Stomach smooth muscle (tissue), 2 donors: Measurements from ENCODE around the gene CD82.

Source experiments
- H3K27ac ChIP-seq: one replicate; pipeline ENCODE4 v1.7.0; 2013; ENCODE audit warnings: mild to moderate bottlenecking, low read length, inconsistent platforms
- H3K27me3 ChIP-seq, 2 donors: one replicate each; pipeline ENCODE4 v1.7.0; 2013; ENCODE audit warnings: low read length in 2 of 2; ENCODE audit not compliant: insufficient read depth in 2 of 2, control insufficient read depth in 1 of 2
- H3K36me3 ChIP-seq, 2 donors: one replicate each; pipeline ENCODE4 v1.7.0; 2013; ENCODE audit warnings: low read length in 2 of 2; ENCODE audit not compliant: control insufficient read depth in 2 of 2, insufficient read depth in 2 of 2
- H3K4me1 ChIP-seq: one replicate; pipeline ENCODE4 v1.7.0; 2013; ENCODE audit warnings: low read length; ENCODE audit not compliant: control insufficient read depth, insufficient read depth
- H3K4me3 ChIP-seq, 2 donors: one replicate each; pipeline ENCODE4 v1.7.0; 2013; ENCODE audit warnings: low read length in 2 of 2
- H3K9ac ChIP-seq, 2 donors: one replicate each; pipeline ENCODE4 v1.7.0; 2013; ENCODE audit warnings: low read length in 2 of 2, mild to moderate bottlenecking in 1 of 2
- H3K9me3 ChIP-seq, 2 donors: one replicate each; pipeline ENCODE4 v1.7.0; 2013; ENCODE audit warnings: low read length in 2 of 2; ENCODE audit not compliant: control insufficient read depth in 2 of 2
- donor health status: healthy.
- donor health status: Pancreatic carcinoma.

The CD82 gene

GRCh38 chr11:44525473-44526252 is 39.8 kb upstream of the CD82 start:
- Histone ChIP-seq H3K4me1 (peaks cover 6% of the 10 kb centered on the region), H3K27ac (no peak overlapping the region), H3K9ac (no peak overlapping the region), H3K4me3 (no peak overlapping the region), H3K36me3 (no peaks in the 10 kb centered on the region), H3K27me3 (peaks cover 0 to 2% of the 10 kb centered on the region in 2 donors), H3K9me3 (no peaks in the 10 kb centered on the region)

- peaks cover 0 to 2% of the 10 kb centered on the region in 2 donors for H3K27me3 ChIP-seq
- H3K36me3 ChIP-seq = no peaks in the 10 kb centered on the region
- H3K4me1 ChIP-seq = peaks cover 3% of the 10 kb centered on the region
- no peaks in the 10 kb centered on the region for H3K9me3 ChIP-seq
- no peak overlapping the region for H3K4me3 ChIP-seq
- H3K27ac ChIP-seq = no peak overlapping the region
- H3K9ac ChIP-seq = no peak overlapping the region
Measured at GRCh38 chr11:44526438-44526837, 39.0 kb upstream of the CD82 start.

GRCh38 chr11:44527476-44527875 is 38.0 kb upstream of the CD82 start:
- Histone ChIP-seq H3K9me3 (no peaks in the 10 kb centered on the region), H3K27me3 (peaks cover 0 to 2% of the 10 kb centered on the region in 2 donors), H3K27ac (no peak overlapping the region), H3K4me3 (no peak overlapping the region), H3K4me1 (peaks cover 3% of the 10 kb centered on the region), H3K36me3 (no peaks in the 10 kb centered on the region), H3K9ac (no peak overlapping the region)

DNA sequence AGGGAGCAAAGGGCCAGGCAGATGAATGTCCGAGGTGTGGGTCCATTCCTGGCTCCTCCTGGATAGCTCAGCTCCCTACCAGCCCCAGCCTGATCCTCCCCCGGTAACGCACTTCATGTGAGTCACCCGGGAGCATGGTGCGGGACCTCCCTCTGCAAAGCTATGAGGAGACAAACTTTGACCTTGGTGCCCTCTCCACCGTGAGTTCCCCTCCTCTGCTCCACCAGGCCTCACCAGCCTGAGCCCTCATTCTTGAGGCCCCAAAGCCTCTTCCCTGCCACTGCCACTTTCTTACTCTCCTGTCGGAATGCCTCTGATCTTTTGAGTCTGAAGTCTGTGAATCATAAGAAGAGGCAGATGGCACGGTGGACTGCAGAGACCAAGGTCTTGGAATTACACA is 37.4 kb upstream of the CD82 start:
- Histone ChIP-seq H3K9me3 (no peaks in the 10 kb centered on the region), H3K36me3 (no peaks in the 10 kb centered on the region), H3K4me1 (peaks cover 3% of the 10 kb centered on the region), H3K27ac (no peak overlapping the region), H3K27me3 (no peaks in the 10 kb centered on the region), H3K4me3 (no peak overlapping the region), H3K9ac (no peak overlapping the region)

- Histone ChIP-seq H3K4me3 (no peak overlapping the region), H3K9me3 (no peaks in the 10 kb centered on the region), H3K27me3 (no peaks in the 10 kb centered on the region), H3K27ac (no peak overlapping the region), H3K4me1 (peaks cover 3% of the 10 kb centered on the region), H3K9ac (no peak overlapping the region), H3K36me3 (no peaks in the 10 kb centered on the region)
Measured at GRCh38 chr11:44528581-44528980, 36.9 kb upstream of the CD82 start.

DNA sequence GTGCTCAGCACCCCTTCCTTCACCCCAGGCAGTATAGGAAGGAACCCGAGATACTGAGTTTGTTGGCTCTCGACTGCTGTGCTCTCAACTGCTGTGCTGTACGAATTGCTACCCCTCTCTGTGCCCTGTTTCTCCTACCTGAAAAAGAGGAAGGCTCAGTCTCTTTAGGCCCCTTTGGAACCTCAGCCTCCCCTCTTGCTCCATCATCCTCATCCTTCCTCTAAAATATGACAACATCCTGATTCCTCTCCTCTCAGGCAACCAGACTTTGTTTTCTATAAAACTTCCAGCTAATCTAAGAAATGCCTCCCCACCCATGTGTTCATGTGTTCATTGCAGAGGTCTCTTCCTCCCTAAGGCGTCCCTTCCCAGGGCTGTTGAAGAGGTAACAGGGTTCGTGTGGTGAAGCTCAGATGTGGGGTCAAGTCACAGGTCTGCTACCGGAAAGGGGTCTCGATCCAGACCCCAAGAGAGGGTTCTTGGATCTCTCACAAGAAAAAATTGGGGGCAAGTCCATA is 35.5 kb upstream of the CD82 start:
- no peak overlapping the region for H3K9ac ChIP-seq
- no peaks in the 10 kb centered on the region for H3K27me3 ChIP-seq
- no peaks in the 10 kb centered on the region for H3K9me3 ChIP-seq
- peaks cover 3% of the 10 kb centered on the region for H3K4me1 ChIP-seq
- no peaks in the 10 kb centered on the region for H3K36me3 ChIP-seq
- no peak overlapping the region for H3K27ac ChIP-seq
- H3K4me3 ChIP-seq = no peak overlapping the region

- no peak overlapping the region for H3K4me3 ChIP-seq
- H3K27me3 ChIP-seq = no peaks in the 10 kb centered on the region
- H3K9me3 ChIP-seq = no peaks in the 10 kb centered on the region
- no peak overlapping the region for H3K27ac ChIP-seq
- H3K4me1 ChIP-seq = peaks cover 3% of the 10 kb centered on the region
- no peak overlapping the region for H3K9ac ChIP-seq
- H3K36me3 ChIP-seq = no peaks in the 10 kb centered on the region
Measured at GRCh38 chr11:44530413-44531115, 34.9 kb upstream of the CD82 start.

- H3K4me1 ChIP-seq = peaks cover 3% of the 10 kb centered on the region
- H3K27ac ChIP-seq = no peak overlapping the region
- H3K36me3 ChIP-seq = no peaks in the 10 kb centered on the region
- H3K27me3 ChIP-seq = no peaks in the 10 kb centered on the region
- H3K9ac ChIP-seq = no peak overlapping the region
- no peaks in the 10 kb centered on the region for H3K9me3 ChIP-seq
- no peak overlapping the region for H3K4me3 ChIP-seq
Measured at GRCh38 chr11:44531116-44531504, 34.4 kb upstream of the CD82 start.

GRCh38 chr11:44531636-44532035 is 33.8 kb upstream of the CD82 start:
- H3K27ac ChIP-seq = no peak overlapping the region
- H3K27me3 ChIP-seq = no peaks in the 10 kb centered on the region
- no peak overlapping the region for H3K9ac ChIP-seq
- H3K4me3 ChIP-seq = no peak overlapping the region
- peaks cover under 1% of the 10 kb centered on the region for H3K4me1 ChIP-seq
- no peaks in the 10 kb centered on the region for H3K36me3 ChIP-seq
- H3K9me3 ChIP-seq = no peaks in the 10 kb centered on the region

- peaks cover under 1 to 2% of the 10 kb centered on the region in 2 donors for H3K27me3 ChIP-seq
- no peak overlapping the region for H3K9ac ChIP-seq
- no peak overlapping the region for H3K27ac ChIP-seq
- H3K9me3 ChIP-seq = no peaks in the 10 kb centered on the region
- H3K4me1 ChIP-seq = no peaks in the 10 kb centered on the region
- no peak overlapping the region for H3K4me3 ChIP-seq
- H3K36me3 ChIP-seq = no peaks in the 10 kb centered on the region
Measured at GRCh38 chr11:44532809-44533208, 32.7 kb upstream of the CD82 start.
